ENCODE data around the gene NEURL1.

NEURL1 gene

GRCh38 chr10:103549349-103549685, 55.8 kb downstream of the NEURL1 start:
- TF ChIP-seq CTCF (IDR thresholded peaks at IDR 0.05; ENCODE audit: insufficient read depth, low read length, poor library complexity, severe bottlenecking) = no peak
- DNase-seq (ENCODE audit: extremely low read depth, insufficient read length) = no peak
- H3K36me3 ChIP-seq (ENCODE audit: control insufficient read depth, insufficient read depth, low read length) = no peaks in the 10 kb centered on the region
- no peak overlapping the region for H3K4me3 ChIP-seq (replicated peaks; ENCODE audit: low read depth, low read length)
- no peaks in the 10 kb centered on the region for H3K27me3 ChIP-seq (replicated peaks; ENCODE audit: control insufficient read depth, insufficient read depth, low read length)

DNA sequence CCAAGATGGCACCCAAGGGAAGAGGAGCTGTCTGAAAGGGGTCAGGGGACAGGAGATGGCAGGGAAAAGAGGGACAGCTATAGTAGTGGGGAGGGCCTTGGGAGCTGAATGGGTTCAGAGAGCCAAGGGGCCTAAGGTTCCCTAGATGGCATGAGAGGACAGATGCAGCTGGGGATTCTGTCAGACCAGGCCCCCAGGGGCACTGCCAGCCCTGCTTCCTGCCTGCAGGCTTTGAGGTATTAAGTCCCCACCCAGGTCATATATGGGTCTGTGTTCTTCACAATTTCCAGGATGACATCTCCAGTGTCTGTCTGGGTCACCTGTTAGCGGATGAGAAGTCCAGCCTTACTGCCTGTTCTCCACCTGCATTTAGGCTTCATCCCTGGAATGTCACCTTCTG, 56.7 kb downstream of the NEURL1 start:
- Histone ChIP-seq H3K36me3 (ENCODE audit: control insufficient read depth, insufficient read depth, low read length) (no peaks in the 10 kb centered on the region), H3K27me3 (replicated peaks; ENCODE audit: control insufficient read depth, insufficient read depth, low read length) (no peaks in the 10 kb centered on the region), H3K4me3 (replicated peaks; ENCODE audit: low read depth, low read length) (no peak overlapping the region)
- TF ChIP-seq CTCF (IDR thresholded peaks at IDR 0.05; ENCODE audit: insufficient read depth, low read length, poor library complexity, severe bottlenecking) = no peak
- DNase-seq (ENCODE audit: extremely low read depth, insufficient read length) = no peak

DNA sequence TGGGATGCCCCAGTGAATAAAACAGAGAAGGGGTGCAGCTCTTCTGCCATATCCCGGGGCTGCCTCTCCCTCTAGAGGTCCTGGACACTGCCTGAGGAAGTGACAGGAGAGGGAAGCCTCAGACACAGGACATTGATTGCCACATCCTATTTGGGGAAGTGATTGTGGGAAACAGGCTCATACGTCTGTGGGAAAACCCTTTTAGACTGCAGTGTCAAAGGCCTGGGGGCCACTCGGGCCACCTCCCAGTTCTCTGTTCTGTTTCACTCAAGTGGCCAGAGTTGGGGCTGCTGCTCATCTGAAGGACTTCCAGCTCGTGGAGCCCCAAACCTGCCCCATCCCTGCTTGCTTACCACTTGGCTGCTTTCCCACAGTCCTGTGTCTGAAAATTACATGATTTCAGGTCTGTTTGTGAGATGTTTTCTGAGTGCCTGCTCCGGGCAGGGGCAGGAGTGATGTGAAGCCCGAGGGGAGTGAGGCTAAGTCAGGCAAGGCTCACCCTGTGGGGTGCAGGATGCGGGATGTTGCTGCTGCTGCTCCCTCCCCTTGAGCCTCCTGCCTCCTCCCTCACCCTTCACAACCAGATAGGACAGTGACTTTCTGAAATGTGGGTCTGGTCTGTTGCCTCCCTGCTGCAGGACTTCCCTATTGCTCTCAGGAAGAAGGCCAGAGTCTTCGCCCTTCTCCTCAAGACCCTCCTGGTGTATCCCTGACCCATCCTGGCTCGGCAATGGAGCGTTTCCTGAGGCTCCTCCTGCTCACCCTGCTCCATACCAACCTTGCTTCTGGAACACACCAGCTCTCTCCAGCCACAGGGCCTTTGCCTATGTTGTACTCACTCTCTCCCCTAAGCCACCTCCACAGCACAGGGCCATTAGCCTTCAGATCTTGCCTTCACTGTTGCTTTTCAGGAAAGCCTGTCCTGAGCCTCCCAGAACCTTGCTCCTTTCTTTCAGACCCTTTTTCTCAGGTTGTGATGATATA, 58.4 kb downstream of the NEURL1 start:
- no peaks in the 10 kb centered on the region; the same call in 1 of the 2 replicates for H3K27me3 ChIP-seq (replicated peaks; ENCODE audit: control insufficient read depth, insufficient read depth, low read length)
- no peak for TF ChIP-seq CTCF (IDR thresholded peaks at IDR 0.05; ENCODE audit: insufficient read depth, low read length, poor library complexity, severe bottlenecking)
- DNase-seq (ENCODE audit: extremely low read depth, insufficient read length) = no peak
- no peak overlapping the region for H3K4me3 ChIP-seq (replicated peaks; ENCODE audit: low read depth, low read length)
- H3K36me3 ChIP-seq (ENCODE audit: control insufficient read depth, insufficient read depth, low read length) = no peaks in the 10 kb centered on the region

GRCh38 chr10:103552856-103553742, 59.6 kb downstream of the NEURL1 start:
- Histone ChIP-seq H3K27me3 (replicated peaks; ENCODE audit: control insufficient read depth, insufficient read depth, low read length) (peaks cover 2% of the 10 kb centered on the region; the same call in 1 of the 2 replicates), H3K36me3 (ENCODE audit: control insufficient read depth, insufficient read depth, low read length) (no peaks in the 10 kb centered on the region), H3K4me3 (replicated peaks; ENCODE audit: low read depth, low read length) (no peak overlapping the region)
- no peak for TF ChIP-seq CTCF (IDR thresholded peaks at IDR 0.05; ENCODE audit: insufficient read depth, low read length, poor library complexity, severe bottlenecking)
- DNase-seq (ENCODE audit: extremely low read depth, insufficient read length) = no peak

DNA sequence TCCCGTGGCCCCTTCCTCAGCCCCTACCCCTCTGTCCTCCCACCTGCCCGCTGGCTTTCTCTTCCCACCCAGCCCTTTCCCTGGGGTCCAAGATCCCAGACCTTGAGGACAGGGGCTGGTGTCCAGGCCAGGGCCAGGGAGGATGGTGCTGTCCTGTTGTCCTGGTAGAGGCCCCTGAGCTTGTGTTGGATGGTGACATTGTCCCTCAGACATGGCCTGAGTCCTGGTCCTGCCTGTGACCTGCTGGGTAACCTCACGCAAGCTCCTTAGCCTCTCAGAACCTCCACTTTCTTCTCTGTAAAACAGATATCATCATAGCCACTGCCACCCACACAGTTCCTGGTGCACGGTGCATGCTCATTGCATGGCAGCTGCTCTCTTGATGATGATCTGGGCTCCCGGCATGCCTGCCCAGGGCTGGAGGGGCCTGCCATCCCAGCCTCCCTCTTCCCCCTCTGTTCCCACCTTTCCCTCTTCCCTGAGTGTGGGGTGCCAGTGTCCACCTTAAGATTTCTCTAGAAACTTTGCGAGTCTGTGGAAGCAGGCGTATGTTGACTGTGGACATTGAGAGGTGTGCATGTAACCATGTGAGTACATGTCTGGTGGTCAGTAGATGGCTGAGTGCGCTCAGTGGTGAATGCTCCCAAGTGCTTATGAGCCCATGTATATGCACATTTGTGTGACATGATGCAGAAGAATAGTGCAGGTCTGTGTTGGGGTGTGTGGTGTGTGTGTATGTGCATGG, 60.4 kb downstream of the NEURL1 start:
- Histone ChIP-seq H3K27me3 (replicated peaks; ENCODE audit: control insufficient read depth, insufficient read depth, low read length) (peaks cover 2% of the 10 kb centered on the region; the same call in 1 of the 2 replicates), H3K4me3 (replicated peaks; ENCODE audit: low read depth, low read length) (no peak overlapping the region), H3K36me3 (ENCODE audit: control insufficient read depth, insufficient read depth, low read length) (no peaks in the 10 kb centered on the region)
- DNase-seq (ENCODE audit: extremely low read depth, insufficient read length) = no peak
- TF ChIP-seq CTCF (IDR thresholded peaks at IDR 0.05; ENCODE audit: insufficient read depth, low read length, poor library complexity, severe bottlenecking) = no peak
